NCI-H748 (cell line): ENCODE measurements around the gene TNS1.

ENCODE experiments used
- DNase-seq: peaks from one replicate; lab custom pipeline; 2025; ENCODE audit not compliant: unreplicated experiment; lab: John Stamatoyannopoulos, UW

TNS1 gene

DNA sequence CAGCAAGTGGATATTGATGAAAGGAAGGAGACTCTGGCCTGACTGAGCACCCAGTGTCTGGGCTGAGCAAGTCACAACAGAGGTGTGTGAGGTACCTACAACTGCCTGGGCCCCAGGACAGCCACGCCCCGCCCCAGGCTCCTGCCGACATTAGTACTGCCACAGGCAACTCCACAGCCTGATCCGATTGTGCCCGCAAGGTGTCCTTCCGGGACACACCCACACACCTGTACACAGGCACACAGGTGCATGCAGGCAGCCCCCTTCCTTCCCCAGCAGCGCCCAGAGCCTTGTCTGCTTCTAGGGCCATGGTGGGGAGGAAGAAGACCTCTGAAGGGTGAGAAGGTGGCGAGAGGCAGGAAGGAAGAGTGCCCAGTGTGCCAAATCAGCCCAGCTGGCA is 83.6 kb downstream of the TNS1 start:
- no peak for DNase-seq

DNA sequence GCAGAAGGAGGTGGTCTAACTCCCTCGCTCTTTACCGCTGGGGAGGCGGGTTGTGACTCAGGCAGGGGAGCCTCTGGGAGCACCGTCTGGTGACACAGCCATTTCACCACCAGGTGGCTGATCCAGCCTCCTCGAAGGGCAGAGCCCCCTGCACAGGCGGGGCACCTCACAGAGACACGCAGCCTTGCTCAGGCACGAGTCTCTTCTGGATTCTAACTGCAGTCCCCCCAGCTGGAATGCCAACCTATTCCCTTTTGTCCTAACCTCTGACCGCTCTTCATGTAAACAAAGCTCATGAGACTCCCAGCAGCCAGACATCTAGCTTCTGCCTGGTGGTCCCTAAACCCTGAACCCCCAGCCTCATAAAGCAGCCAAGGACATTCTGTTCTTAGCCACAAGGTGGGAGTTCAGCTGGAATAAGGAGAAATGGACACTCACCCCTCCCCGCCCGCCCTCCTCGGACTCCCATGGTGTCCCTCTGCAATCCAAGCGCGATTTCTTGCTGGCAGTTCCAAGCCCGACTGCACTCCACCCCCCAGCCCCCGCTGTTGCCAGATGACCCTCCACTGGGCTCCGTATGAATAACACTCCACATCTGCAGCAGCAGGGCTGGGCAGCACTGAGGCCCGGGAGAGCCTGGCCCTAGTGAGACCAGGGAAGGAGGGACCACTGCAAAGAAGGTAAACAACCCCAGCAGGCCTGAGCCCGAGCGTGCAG is 84.3 kb downstream of the TNS1 start:
- no peak for DNase-seq

DNA sequence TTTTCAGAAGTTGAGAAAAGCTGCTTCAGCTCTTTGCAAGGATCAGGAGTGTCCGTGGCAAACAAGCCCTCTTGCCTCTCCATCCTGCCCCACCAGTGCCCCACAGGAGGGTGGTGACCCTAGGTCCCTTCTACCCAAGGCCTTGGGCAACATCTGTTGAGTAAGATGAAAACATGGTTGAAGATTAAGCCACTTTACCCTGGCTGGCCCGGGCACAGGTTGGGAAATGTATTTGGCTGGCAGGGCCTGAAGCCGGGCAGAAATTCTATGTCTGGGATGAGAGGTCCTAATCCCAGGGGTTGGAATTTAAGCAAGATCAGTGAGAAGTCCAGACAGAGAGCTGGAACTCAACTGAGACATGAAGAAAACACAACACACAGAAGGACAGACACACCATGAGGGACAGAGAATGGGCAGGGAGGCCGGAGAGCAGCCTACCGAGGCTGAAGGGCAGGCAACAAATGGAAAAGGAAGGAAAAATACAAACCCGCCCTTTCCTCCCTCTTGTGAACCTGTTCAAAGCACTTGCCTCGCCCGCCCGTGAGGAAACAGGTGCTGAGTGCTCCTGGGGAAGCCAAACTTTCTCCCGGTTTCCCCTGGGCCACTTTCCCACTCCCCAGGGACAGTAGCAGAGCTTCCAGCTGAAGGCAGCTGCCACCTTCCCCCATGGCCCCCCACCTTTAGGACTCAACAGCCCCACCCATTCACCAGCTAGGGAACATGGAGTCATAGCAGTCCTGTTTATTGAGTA is 86.1 kb downstream of the TNS1 start:
- DNase-seq, result no peak

DNA sequence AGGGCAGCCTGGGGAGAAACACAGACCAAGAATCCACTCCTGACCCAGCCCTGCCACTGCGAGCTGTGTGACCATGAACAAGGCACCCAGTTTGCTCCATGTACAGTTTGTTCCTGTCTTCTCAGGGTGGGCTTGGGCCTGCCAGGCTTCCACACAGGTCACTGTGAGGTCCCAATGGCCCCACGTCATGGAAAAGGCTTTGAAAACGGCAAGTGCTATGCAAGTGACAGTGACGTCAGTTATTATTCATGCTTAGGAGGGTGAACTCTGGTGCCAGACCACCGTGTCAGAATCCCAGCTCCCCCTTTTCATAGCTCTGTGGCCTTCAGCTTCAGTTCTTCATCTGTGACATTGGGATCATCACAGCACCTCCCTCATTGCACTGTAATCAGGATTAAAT is 87.1 kb downstream of the TNS1 start:
- DNase-seq, result no peak

DNA sequence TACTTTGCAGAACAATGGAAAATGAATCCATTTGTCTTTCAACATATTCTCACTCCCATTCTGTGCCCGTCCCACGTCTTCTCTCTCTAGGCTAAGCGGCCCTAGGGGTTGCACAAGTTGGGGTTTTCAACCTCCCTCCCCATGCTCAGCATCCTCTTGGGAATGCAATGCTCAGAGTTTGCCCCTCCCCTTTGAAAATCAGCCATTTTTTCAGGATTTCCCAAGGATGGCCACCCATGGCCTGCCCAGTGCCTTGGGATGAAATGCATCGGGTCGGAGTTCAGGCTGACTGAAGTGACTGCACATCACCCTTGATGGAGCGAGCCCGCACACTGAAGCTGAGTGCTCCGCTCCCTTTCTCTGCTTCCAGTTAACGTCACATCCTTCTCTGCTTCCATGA is 87.9 kb downstream of the TNS1 start:
- DNase-seq, result no peak

DNA sequence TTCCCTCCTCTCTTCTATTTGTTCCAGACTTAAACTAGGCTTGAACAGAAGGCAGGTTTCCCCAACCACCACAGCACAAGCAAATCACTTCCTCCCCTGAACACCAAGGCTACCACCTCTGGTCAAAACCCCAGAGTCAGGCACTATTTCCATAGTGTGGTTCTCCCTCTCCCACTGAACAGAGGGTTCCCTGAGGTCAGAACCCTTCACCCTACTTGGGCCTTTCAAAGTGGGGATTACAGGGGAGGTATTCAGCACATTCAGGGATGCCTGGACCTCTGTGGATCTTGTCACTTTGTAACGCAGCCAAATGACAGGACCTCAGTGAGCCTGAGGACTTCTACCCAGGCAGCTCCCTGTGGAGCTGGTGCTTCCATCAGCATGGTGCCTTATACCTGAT is 88.7 kb downstream of the TNS1 start:
- DNase-seq, result no peak

DNA sequence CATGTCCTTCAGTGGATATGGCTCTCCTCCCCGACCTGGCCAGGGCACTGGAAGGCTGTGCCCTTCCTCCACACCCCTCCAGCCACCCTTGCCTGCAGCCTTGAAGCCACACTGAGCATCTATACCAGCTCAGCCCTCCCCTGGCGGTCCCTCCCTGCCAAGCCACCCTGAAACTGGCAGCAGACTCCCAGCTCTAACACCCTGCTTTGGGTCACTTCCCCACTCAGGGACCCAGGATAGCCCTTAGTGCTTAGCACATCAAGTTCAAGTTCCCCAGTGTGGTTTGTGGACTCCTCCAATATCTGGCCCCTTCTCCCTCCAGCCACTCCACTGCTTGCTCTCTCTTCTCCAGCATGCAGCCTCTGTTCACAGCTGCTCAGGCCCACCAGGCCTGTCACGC is 89.4 kb downstream of the TNS1 start:
- DNase-seq, result no peak

DNA sequence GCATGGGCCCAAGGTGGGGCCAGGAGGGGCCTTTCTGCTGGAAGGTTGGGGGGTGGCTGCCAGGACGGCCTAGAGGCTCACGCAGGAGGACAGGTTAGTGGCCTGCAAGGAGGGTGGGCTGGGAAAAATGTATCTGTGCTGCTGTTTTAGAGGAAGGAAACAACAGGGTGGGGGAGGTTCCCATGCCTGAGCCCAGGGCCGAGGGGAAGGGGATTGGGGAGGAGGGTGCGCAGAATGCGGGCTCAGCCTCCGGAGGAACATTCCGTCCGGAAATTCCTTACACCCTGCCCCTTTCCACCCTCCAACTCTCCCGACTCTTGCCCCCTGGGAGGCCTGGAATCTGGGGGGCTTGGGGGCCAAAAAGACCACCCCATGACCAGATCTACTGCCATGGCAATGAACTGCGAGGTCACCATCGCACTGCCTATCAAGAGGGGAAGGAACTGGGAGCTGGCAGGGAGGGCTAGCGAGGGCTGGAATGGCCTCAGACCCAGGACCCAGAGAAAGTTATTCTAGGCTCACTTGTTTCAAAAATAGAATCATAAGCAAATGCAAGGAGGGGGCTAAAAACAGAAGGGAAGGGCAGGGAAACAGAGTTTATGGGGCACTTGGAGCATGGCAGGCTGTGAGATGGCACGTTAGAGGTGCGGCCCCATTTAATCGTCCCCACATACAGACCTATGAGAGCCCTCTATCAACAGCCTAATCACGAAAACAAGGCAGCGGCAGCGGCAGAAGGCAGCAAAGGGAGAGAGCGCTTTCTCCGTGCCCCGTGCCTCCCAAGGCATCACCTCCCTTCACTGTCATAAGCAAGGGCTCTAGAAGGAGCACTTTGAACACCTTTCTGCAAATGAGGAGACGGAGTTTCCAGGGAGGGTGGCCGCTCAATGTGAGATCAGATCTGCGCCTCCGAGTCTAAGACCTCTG is 90.4 kb downstream of the TNS1 start:
- DNase-seq, result no peak

DNA sequence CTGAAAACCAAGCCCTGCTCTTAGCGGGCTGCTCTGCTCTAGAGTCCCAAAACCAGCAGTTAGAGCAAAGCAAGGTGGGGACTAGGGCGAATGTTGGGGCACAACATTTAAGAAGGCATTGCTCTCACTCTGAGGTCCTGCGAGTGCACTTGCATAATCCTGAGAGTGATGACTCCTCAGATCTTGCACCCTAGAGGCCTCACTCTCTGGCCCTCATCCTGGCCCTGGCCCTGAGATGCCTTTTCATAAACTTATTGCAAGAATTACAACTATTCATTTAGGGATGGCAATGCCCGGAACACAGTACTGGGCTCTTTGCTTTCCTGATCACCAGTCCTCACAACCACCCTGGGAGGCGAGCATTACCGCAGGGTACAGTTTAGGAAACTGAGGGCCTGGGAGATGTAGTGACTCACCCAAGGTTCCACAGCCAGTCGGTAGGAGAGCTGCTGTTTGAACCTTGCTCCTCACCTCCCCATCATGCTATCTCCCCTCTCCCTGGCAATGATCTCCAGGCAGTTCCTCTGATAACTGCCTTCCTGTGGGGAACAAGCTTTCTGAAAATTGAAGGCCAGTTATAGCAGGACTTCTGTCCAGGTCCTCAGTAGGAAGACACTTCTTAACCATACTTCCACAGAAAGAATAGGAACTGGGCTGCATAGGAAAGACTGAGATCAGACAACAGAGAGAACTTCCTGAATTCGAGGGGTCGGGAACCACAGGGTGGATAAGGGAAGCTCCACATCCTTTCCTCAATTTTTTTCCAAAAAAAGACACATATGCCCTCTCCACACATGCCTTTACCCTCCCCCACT is 91.3 kb downstream of the TNS1 start:
- DNase-seq, result no peak

DNA sequence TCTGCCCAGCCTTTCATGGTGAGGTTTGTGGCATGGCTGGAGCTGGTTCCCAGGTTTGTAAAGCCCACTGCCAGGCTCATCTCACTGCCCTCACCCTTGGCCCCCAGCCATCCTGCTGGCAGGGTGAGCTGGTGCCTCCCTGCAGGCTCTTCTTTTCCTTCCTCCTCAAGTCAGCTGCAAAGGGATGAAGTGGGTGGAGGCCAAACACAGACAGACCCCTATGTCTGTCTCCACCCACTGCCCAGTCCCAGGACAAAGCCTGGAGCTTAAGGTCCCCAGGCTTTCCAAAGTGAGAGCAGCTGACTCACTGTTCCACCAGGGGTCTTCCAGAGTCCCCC is 92.0 kb downstream of the TNS1 start:
- DNase-seq, result no peak

DNA sequence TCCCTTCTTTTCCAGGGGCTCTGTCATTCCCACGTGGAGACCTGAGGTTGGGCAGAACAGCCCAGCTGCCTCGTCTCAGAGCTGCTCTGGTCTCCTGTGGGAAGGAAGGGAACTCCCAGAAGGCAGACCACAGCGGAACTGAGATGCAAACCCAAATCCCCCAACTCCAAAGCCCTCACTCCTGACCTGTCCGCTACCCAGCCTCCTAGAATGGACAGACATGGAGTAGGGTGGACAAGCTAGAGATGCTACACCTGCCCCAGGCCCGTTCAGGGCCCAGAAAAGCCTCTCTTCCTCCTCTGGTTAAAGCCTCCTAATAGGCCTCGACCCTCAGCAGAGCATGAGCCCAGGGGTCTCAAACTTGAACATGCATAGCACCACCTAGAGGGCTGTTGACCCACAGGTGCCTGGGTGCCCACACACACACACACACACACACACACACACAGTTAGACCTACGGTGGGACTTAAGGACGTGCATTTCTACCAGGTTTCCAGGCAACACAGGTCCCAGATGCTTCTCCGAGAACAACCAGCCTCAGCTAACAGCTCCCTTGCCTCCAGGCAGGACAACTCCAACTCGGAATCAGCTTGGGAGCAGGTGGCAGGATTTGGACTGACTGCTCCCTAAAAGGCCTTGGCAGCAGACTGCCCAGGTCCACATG is 93.5 kb downstream of the TNS1 start:
- DNase-seq, result no peak

DNA sequence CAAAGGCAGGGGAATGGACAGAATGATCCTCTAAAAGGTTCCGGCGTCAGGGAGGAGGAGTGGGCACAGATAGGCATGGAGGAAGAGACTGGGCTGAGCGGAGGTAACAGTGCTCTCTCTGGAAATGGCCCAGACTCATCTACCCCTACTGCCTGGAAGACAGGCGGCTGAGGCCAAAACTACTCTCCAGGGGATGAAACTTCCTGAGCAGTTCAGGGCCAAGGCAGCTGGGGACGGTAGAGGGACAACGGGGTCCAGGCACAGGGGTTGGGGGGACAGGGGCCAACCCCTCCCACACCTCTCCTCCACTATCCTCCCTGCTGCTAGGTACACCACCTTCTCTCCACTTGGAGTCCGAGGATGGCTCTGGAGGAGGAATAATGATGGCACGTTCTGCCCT is 94.3 kb downstream of the TNS1 start:
- DNase-seq, result no peak

DNA sequence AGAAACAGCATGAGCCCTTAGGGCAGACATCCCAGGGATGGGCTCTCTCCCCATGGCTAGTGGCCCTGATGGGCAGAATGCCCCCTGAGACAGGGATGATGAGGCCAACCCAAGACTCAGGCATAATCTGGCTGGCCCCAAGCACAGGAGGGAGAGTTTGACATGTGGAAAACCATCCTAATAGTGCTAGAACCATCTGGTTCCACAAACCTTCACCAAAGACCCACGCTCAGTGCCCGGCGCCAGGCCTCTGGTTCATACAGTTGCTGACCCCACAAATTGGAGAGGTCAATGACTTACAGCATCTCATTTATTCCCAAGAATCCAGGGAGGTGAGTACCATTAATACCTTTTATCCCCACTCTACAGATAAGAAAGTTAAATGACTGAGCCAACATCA is 95.5 kb downstream of the TNS1 start:
- DNase-seq, result no peak

DNA sequence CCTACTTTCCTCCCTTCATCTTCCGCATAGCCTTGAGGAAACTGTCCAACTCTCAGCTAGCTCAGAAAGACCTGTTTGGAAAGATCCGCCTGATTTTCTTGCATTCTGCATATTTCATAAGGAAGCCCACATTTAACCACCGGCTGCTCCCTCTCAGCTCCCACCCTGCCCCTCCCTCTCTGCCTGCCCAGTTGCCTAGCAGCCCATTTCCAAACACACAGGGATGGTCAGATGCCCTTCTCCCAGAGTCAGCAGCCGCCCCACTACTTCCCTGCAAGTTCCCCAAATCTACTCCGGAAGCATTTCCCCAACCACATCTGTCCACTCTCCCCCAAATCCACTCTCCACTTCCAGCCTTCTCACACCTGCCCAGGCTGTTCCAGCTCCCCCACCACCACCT is 96.0 kb downstream of the TNS1 start:
- no peak for DNase-seq

DNA sequence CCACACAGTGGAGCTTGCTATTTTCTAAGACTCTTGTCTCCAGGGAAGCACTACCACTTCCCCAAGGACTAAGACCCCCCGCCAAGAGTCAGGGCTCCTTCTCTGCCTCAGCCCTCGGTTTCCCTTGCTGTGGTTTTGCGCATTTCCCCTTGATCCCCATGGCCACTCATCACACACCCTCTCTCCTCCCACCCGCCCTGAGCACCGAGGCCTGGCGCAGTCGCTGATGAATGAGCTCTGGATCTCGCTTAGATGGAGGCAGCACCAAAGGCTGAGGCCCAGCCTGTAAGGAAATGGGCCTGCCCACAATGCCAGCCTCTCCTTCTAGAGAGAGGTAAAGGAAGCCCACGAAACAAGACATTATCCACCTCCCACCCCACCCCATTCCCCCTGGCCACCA is 96.9 kb downstream of the TNS1 start:
- no peak for DNase-seq

DNA sequence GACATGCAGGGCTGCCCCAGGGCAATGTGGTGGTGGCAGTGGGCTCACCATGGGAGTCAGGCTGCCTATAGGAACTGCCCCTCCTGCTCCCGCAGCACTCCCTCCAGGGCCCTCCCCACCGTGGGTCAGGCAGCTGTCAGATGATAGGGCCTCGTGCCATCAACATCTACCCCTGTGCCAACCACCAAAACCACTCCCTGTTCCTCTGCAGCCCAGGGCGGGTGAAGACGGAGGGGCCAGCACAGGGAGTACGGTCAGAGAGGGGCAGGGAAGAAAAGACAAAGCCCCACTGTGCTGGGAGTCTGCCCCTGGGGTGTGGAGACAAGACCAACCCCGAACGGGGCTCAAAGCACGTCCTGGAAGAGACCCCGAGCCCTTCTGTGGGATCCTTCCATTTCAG is 97.4 kb downstream of the TNS1 start:
- DNase-seq, result no peak

DNA sequence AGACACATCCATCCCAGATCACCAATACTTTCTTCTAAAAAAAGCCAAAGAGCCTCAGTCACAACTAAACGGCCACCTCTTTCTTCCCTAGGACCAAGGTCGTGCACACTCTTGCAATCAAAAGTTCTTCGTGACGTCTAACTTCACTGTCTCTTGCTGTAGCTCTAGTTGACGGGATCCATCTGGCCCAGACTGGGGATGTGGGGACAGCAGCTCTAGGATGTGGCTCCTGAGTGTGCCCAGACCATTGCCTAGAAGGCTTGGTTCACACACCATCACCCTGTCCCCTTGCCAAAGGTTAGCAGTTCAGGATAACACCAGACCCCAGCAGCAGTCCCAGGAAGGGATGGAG is 98.2 kb downstream of the TNS1 start:
- no peak for DNase-seq

DNA sequence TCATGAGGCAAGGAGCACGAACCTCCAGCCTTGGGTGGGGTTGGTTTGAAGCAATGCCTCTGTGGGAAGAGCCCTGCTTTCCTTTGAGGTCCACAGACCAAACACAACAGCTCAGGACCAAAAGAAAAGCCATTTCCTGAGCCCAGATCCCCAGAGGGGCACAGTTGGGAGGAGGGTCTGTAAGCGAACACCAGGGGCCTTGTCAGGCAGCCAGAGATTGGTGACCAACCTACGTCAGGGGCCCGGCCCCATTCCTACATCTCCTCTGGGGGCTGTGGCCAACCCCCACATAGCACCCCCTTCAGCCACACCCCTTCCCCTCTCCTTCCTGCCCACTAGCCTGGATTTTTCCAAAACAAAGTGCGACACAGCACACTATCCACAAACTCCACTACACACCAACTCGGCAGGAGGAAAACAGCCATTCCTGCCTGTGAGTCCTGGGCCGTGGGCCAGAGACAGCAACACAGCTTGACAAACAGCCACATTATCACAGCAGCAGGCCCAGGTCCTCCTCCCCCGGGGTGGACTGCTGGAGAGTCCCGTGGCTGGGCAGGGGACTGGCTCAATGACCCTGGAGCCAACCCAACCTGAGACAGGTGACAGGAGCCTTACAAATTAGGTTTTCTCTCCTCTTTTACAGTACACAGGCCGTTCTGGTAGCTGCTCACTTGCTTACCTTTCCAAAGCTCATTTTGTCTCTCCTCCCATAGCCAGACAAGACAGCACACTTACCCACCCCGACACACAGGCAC is 98.8 kb downstream of the TNS1 start:
- no peak for DNase-seq

DNA sequence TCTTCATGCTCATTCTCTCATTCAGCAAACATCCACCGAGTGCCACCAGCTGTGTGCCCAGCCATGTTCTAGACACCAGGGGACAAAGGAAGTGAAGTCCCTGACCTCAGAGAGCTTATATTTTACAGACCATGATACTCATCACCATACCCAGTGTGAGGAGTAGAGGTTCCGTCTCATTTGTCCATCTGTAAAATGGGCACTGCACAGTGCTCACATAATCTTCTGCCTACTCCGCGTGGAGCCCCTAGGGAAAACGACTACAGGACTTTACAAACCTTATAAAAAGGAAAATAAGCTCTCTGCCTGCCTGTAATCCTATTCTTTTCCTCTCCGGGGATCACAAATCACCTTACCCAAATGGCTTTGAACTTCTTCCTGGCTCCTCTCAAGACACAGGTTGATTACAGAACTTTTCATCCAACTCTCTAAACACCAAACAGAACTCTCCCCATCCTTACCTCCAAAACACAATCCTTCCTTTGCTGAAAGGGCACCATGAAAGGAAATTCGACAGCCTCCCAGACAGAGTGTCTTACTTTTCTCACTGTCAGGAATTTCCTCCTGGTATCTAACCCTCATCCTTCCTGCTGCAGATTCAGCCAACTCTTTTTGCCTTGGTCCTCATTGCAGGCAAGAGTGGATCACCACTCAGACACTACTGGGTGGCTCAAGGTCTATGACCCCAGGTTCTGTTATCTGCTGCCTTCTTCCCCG is 99.5 kb downstream of the TNS1 start:
- DNase-seq, result no peak
